GM23338 (cell line): Measurements from ENCODE around the gene ELANE. TPM values are rescaled to one million over a fixed set of nuclear protein-coding genes. Genes with fewer than 3 reads are reported as not detected.

Source experiments
- ATAC-seq: fragments of 200-7000 bp; cut with Tn5 transposase; 3 replicates; pipeline ENCODE4 v1.9.1; 2020
- DNase-seq: peaks from one replicate; pipeline ENCODE4 v3.0.0-alpha.2; 2015; ENCODE audit warnings: low spot score
- H2AFZ ChIP-seq: fragments of 200-600 bp; sonication (generic); 2 replicates; pipeline ENCODE4 v1.8.0; 2016; ENCODE audit warnings: antibody characterized with exemption, mild to moderate bottlenecking, moderate library complexity
- H3F3A ChIP-seq: fragments of 200-600 bp; sonication (generic); replicated peaks from 2 replicates; pipeline ENCODE4 v1.8.0; 2017; ENCODE audit warnings: antibody characterized with exemption, mixed run types, low read depth
- H3K27ac ChIP-seq: fragments of 200-600 bp; sonication (generic); 2 replicates; pipeline ENCODE4 v1.6.1; 2016; ENCODE audit warnings: low read depth
- H3K27me3 ChIP-seq: fragments of 200-600 bp; sonication (generic); 2 replicates; pipeline ENCODE4 v1.8.0; 2016; ENCODE audit warnings: mild to moderate bottlenecking, mixed run types, moderate library complexity; ENCODE audit not compliant: insufficient read depth
- H3K36me3 ChIP-seq: fragments of 200-600 bp; sonication (generic); 2 replicates; pipeline ENCODE4 v1.8.0; 2016; ENCODE audit warnings: mild to moderate bottlenecking; ENCODE audit not compliant: insufficient read depth
- H3K4me1 ChIP-seq: fragments of 200-600 bp; sonication (generic); 2 replicates; pipeline ENCODE4 v1.8.0; 2016; ENCODE audit warnings: mild to moderate bottlenecking, moderate library complexity; ENCODE audit not compliant: insufficient read depth
- H3K4me2 ChIP-seq: fragments of 200-600 bp; sonication (generic); 2 replicates; pipeline ENCODE4 v1.7.1; 2017; ENCODE audit warnings: mixed run types
- H3K4me3 ChIP-seq: fragments of 200-600 bp; sonication (generic); 2 replicates; pipeline ENCODE4 v1.6.1; 2016; ENCODE audit warnings: mixed run types
- H3K79me2 ChIP-seq: fragments of 200-600 bp; sonication (generic); replicated peaks from 2 replicates; pipeline ENCODE4 v1.8.0; 2017; ENCODE audit warnings: mild to moderate bottlenecking; ENCODE audit not compliant: insufficient read depth
- H3K9me2 ChIP-seq: fragments of 200-600 bp; sonication (generic); 2 replicates; pipeline ENCODE4 v1.8.0; 2017; ENCODE audit not compliant: insufficient read depth
- H4K20me1 ChIP-seq: fragments of 200-600 bp; sonication (generic); replicated peaks from 2 replicates; pipeline ENCODE4 v1.8.0; 2017; ENCODE audit warnings: mild to moderate bottlenecking; ENCODE audit not compliant: insufficient read depth
- H3K27ac Mint-ChIP-seq: 2 replicates; pipeline ENCODE4 v1.8.0; 2020; ENCODE audit warnings: inconsistent platforms, mild to moderate bottlenecking, moderate library complexity, mixed read lengths
- H3K27me3 Mint-ChIP-seq: 3 replicates; pipeline ENCODE4 v1.8.0; 2022; ENCODE audit warnings: low read depth, mild to moderate bottlenecking, moderate library complexity, mixed read lengths, inconsistent platforms; ENCODE audit not compliant: insufficient read depth, poor library complexity
- H3K36me3 Mint-ChIP-seq: 3 replicates; pipeline ENCODE4 v1.8.0; 2021; ENCODE audit warnings: low read depth, mild to moderate bottlenecking, inconsistent platforms, moderate library complexity, mixed read lengths
- H3K4me1 Mint-ChIP-seq: 3 replicates; pipeline ENCODE4 v1.8.0; 2020; ENCODE audit warnings: mild to moderate bottlenecking, inconsistent platforms, mixed read lengths
- H3K4me3 Mint-ChIP-seq: 3 replicates; pipeline ENCODE4 v1.8.0; 2021; ENCODE audit warnings: moderate library complexity, mild to moderate bottlenecking, inconsistent platforms, mixed read lengths
- H3K9me3 Mint-ChIP-seq: 3 replicates; pipeline ENCODE4 v1.8.0; 2020; ENCODE audit warnings: moderate library complexity, mild to moderate bottlenecking, inconsistent platforms, mixed read lengths
- CREB1 ChIP-seq: fragments of 250-450 bp; sonication (Bioruptor Pico); IDR thresholded peaks from 2 replicates; pipeline ENCODE4 v1.5.0; 2020; ENCODE audit warnings: low read depth, mild to moderate bottlenecking, moderate library complexity
- CTCF ChIP-seq, 2 experiments: fragments of 200-600 bp in 1 of 2; sonication (generic) in 1 of 2; conservative IDR thresholded peaks; 2 replicates each; pipeline versions ENCODE4 v1.5.1 to v1.6.1; 2016 to 2017; ENCODE audit warnings: antibody characterized with exemption in 2 of 2, low read depth in 2 of 2, mild to moderate bottlenecking in 2 of 2, moderate library complexity in 1 of 2
- EZH2 ChIP-seq: fragments of 200-600 bp; sonication (generic); IDR thresholded peaks from one replicate; pipeline ENCODE4 v1.8.0; 2017; ENCODE audit warnings: antibody characterized with exemption, mild to moderate bottlenecking, low read depth; ENCODE audit not compliant: unreplicated experiment
- EZH2phosphoT487 ChIP-seq: fragments of 200-600 bp; sonication (generic); IDR thresholded peaks from one replicate; pipeline ENCODE4 v1.8.1; 2018; ENCODE audit warnings: antibody characterized with exemption; ENCODE audit not compliant: unreplicated experiment
- JUNB ChIP-seq: IDR thresholded peaks from one replicate; pipeline ENCODE4 v1.6.1; 2016; ENCODE audit warnings: antibody characterized with exemption; ENCODE audit not compliant: unreplicated experiment
- NANOG ChIP-seq: IDR thresholded peaks from 2 replicates; pipeline ENCODE4 v1.6.1; 2016; ENCODE audit warnings: antibody characterized with exemption, borderline replicate concordance
- POLR2AphosphoS5 ChIP-seq: IDR thresholded peaks from 2 replicates; pipeline ENCODE4 v1.6.1; 2016; ENCODE audit warnings: antibody characterized with exemption, low read depth
- STAT1 ChIP-seq: IDR thresholded peaks from one replicate; pipeline ENCODE4 v1.6.1; 2016; ENCODE audit warnings: antibody characterized with exemption; ENCODE audit not compliant: unreplicated experiment
- ZNF114 ChIP-seq: fragments of 250-450 bp; sonication (Bioruptor Pico); IDR thresholded peaks from 2 replicates; pipeline ENCODE4 v1.5.0; 2020; ENCODE audit warnings: mild to moderate bottlenecking, moderate library complexity
- ZNF331 ChIP-seq: fragments of 250-450 bp; sonication (Bioruptor Pico); IDR thresholded peaks from 2 replicates; pipeline ENCODE4 v1.5.0; 2020; ENCODE audit warnings: low read depth, mild to moderate bottlenecking, moderate library complexity
- polyA plus RNA-seq: library from polyadenylated mRNA; unstranded; fragments of >200 nt; fragmentation: Nextera tagmentation; extraction: Ambion mirVana; gene quantifications from 2 replicates; pipeline ENCODE4 v1.2.1, GENCODE V29; 2016
- total RNA-seq: library from RNA; depleted of rRNA; stranded (reverse); fragments of >200 nt; shearing (Covaris generic); gene quantifications from 2 replicates; pipeline ENCODE4 v1.2.3, GENCODE V29; 2014
- TF ChIP-seq, protein P1 (sequence below): IDR thresholded peaks from one replicate; pipeline ENCODE4 v1.6.1; 2018; ENCODE audit warnings: antibody characterized with exemption; ENCODE audit not compliant: unreplicated experiment
- TF ChIP-seq, protein P2 (sequence below): IDR thresholded peaks from 2 replicates; pipeline ENCODE4 v1.6.1; 2016; ENCODE audit warnings: antibody characterized with exemption
- TF ChIP-seq, protein P3 (sequence below): fragments of 250-450 bp; sonication (Bioruptor Pico); IDR thresholded peaks from 2 replicates; pipeline ENCODE4 v1.5.0; 2020; ENCODE audit warnings: mild to moderate bottlenecking, moderate library complexity

Gene ELANE
- total and polyA plus RNA-seq, 2 experiments from 2014 or later, result not detected

DNA sequence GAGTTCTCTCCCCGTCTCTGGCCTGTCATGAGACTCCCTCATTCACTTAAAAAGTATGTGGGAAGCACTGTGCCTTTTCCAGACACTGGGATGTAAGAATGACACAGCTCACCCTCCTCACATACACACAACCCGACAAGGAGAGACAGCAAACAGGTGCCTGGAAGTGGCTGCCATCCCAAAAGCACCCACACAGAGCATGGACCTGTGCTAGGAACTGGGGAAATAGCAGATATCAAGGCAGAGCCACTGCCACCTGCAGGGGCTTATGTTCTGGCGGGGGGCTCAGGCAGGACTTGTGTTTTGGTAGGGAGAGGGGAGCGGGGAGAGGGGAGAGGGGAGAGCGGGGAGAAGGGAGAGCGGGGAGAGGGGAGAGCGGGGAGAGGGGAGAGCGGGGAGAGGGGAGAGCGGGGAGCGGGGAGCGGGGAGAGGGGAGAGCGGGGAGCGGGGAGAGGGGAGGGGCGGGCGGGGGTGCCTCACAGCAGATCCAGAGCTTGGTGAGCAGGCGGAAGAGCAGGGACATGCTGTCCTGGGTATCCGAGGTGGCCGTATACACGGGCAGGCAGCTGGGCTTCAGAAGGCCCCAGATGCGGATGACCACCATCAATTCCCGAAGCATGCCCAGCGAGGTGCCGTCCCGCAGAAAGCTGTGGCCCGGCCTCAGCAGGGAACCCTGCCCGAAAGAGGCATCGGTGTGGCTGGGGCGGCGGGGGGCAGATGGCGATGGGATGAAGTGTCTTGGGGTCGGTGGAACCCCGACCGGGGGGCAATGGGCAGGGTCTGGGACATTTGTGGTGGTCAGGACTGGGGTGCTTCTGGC is 19.6 kb downstream of the ELANE start:
- peaks cover 11% of the 10 kb centered on the region for H3K9me3 Mint-ChIP-seq

More for the DNA sequence above, 19.6 kb downstream of the ELANE start:
- Mint-ChIP-seq H3K27ac (no peak overlapping the region; the same call in 1 of the 2 replicates), H3K27me3 (peaks cover 28% of the 10 kb centered on the region), H3K4me1 (peaks cover 5% of the 10 kb centered on the region), H3K4me3 (peak overlapping the region; percentile 54; the same call in 2 of the 3 replicates), H3K36me3 (peaks cover 50% of the 10 kb centered on the region)
- no peaks in the 10 kb centered on the region for H3K79me2 ChIP-seq
- TF ChIP-seq, protein P1, sequence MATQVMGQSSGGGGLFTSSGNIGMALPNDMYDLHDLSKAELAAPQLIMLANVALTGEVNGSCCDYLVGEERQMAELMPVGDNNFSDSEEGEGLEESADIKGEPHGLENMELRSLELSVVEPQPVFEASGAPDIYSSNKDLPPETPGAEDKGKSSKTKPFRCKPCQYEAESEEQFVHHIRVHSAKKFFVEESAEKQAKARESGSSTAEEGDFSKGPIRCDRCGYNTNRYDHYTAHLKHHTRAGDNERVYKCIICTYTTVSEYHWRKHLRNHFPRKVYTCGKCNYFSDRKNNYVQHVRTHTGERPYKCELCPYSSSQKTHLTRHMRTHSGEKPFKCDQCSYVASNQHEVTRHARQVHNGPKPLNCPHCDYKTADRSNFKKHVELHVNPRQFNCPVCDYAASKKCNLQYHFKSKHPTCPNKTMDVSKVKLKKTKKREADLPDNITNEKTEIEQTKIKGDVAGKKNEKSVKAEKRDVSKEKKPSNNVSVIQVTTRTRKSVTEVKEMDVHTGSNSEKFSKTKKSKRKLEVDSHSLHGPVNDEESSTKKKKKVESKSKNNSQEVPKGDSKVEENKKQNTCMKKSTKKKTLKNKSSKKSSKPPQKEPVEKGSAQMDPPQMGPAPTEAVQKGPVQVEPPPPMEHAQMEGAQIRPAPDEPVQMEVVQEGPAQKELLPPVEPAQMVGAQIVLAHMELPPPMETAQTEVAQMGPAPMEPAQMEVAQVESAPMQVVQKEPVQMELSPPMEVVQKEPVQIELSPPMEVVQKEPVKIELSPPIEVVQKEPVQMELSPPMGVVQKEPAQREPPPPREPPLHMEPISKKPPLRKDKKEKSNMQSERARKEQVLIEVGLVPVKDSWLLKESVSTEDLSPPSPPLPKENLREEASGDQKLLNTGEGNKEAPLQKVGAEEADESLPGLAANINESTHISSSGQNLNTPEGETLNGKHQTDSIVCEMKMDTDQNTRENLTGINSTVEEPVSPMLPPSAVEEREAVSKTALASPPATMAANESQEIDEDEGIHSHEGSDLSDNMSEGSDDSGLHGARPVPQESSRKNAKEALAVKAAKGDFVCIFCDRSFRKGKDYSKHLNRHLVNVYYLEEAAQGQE, result no peak
- no peak for TF ChIP-seq JUNB
- TF ChIP-seq STAT1, result no peak
- no peak for TF ChIP-seq EZH2
- no peak for TF ChIP-seq CTCF (conservative IDR thresholded peaks at IDR 0.05; ENCODE audit: low read depth in 2 of 2)
- TF ChIP-seq NANOG, result no peak
- no peak for TF ChIP-seq EZH2phosphoT487
- TF ChIP-seq, protein P2, sequence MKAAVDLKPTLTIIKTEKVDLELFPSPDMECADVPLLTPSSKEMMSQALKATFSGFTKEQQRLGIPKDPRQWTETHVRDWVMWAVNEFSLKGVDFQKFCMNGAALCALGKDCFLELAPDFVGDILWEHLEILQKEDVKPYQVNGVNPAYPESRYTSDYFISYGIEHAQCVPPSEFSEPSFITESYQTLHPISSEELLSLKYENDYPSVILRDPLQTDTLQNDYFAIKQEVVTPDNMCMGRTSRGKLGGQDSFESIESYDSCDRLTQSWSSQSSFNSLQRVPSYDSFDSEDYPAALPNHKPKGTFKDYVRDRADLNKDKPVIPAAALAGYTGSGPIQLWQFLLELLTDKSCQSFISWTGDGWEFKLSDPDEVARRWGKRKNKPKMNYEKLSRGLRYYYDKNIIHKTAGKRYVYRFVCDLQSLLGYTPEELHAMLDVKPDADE, result no peak
- no peak for TF ChIP-seq CREB1 (CRISPR knock-in tag)
- no peak for TF ChIP-seq POLR2AphosphoS5
- TF ChIP-seq, protein P3, sequence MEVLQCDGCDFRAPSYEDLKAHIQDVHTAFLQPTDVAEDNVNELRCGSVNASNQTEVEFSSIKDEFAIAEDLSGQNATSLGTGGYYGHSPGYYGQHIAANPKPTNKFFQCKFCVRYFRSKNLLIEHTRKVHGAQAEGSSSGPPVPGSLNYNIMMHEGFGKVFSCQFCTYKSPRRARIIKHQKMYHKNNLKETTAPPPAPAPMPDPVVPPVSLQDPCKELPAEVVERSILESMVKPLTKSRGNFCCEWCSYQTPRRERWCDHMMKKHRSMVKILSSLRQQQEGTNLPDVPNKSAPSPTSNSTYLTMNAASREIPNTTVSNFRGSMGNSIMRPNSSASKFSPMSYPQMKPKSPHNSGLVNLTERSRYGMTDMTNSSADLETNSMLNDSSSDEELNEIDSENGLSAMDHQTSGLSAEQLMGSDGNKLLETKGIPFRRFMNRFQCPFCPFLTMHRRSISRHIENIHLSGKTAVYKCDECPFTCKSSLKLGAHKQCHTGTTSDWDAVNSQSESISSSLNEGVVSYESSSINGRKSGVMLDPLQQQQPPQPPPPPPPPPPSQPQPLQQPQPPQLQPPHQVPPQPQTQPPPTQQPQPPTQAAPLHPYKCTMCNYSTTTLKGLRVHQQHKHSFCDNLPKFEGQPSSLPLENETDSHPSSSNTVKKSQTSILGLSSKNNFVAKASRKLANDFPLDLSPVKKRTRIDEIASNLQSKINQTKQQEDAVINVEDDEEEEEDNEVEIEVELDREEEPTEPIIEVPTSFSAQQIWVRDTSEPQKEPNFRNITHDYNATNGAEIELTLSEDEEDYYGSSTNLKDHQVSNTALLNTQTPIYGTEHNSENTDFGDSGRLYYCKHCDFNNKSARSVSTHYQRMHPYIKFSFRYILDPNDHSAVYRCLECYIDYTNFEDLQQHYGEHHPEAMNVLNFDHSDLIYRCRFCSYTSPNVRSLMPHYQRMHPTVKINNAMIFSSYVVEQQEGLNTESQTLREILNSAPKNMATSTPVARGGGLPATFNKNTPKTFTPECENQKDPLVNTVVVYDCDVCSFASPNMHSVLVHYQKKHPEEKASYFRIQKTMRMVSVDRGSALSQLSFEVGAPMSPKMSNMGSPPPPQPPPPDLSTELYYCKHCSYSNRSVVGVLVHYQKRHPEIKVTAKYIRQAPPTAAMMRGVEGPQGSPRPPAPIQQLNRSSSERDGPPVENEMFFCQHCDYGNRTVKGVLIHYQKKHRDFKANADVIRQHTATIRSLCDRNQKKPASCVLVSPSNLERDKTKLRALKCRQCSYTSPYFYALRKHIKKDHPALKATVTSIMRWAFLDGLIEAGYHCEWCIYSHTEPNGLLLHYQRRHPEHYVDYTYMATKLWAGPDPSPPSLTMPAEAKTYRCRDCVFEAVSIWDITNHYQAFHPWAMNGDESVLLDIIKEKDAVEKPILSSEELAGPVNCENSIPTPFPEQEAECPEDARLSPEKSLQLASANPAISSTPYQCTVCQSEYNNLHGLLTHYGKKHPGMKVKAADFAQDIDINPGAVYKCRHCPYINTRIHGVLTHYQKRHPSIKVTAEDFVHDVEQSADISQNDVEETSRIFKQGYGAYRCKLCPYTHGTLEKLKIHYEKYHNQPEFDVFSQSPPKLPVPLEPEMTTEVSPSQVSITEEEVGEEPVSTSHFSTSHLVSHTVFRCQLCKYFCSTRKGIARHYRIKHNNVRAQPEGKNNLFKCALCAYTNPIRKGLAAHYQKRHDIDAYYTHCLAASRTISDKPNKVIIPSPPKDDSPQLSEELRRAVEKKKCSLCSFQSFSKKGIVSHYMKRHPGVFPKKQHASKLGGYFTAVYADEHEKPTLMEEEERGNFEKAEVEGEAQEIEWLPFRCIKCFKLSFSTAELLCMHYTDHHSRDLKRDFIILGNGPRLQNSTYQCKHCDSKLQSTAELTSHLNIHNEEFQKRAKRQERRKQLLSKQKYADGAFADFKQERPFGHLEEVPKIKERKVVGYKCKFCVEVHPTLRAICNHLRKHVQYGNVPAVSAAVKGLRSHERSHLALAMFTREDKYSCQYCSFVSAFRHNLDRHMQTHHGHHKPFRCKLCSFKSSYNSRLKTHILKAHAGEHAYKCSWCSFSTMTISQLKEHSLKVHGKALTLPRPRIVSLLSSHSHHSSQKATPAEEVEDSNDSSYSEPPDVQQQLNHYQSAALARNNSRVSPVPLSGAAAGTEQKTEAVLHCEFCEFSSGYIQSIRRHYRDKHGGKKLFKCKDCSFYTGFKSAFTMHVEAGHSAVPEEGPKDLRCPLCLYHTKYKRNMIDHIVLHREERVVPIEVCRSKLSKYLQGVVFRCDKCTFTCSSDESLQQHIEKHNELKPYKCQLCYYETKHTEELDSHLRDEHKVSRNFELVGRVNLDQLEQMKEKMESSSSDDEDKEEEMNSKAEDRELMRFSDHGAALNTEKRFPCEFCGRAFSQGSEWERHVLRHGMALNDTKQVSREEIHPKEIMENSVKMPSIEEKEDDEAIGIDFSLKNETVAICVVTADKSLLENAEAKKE (CRISPR knock-in tag), result no peak
- no peak for TF ChIP-seq ZNF331 (CRISPR knock-in tag)
- no peak for TF ChIP-seq ZNF114 (CRISPR knock-in tag)
- H3F3A ChIP-seq, result peaks cover 19% of the 10 kb centered on the region
- H4K20me1 ChIP-seq, result no peaks in the 10 kb centered on the region
- ATAC-seq (peak; percentile 13), DNase-seq (peak; percentile 89)
- no peak overlapping the region for H2AFZ ChIP-seq
- no peaks in the 10 kb centered on the region for H3K4me1 ChIP-seq
- no peak overlapping the region for H3K4me2 ChIP-seq
- H3K36me3 ChIP-seq, result no peaks in the 10 kb centered on the region; the same call in 1 of the 2 replicates
- no peaks in the 10 kb centered on the region for H3K9me2 ChIP-seq
- no peak overlapping the region for H3K27ac ChIP-seq
- no peak overlapping the region for H3K4me3 ChIP-seq
- no peaks in the 10 kb centered on the region for H3K27me3 ChIP-seq
